Measurements from ENCODE around the gene RASSF3.

DNA sequence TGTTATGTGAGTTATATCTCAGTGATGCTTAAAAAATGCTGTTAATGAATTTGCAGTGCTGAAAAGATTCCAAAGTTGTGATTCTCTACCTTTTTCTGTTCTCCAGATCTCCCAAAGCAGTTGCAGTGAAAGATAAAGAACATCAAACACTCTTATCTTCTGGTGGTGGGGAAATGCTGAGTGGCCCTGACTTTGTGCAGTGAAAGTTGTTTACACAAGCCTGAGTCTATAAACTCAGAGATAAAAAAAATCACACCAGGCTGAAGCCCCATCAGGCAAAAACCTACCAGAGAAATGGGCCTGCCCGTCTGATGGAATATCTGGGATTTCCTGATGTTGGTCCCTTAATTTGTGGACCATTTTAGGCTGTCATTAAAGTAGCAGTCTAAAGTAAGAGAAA is 46.1 kb downstream of the RASSF3 start:
- TF ChIP-seq POLR2A (IDR thresholded peaks at IDR 0.05) (no peak), CTCF (IDR thresholded peaks at IDR 0.05) (no peak)

All from heart left ventricle (tissue), 13 donors.